Heart left ventricle (tissue), 13 donors: ENCODE data around the gene OSR1.

Experiments
- POLR2A ChIP-seq, 2 donors: fragments of 450-650 bp; IDR thresholded peaks; one replicate each; pipeline ENCODE4 v1.6.1; 2017; ENCODE audit warnings: antibody characterized with exemption in 2 of 2, mild to moderate bottlenecking in 2 of 2, moderate library complexity in 2 of 2
- TF ChIP-seq, protein P1 (sequence below), 12 donors: fragments of 200-600 bp; sonication (generic) in 4 of 12; IDR thresholded peaks; one replicate each; pipeline versions ENCODE4 v1.5.0 to v1.8.0; 2018 to 2022; ENCODE audit warnings: antibody characterized with exemption in 12 of 12, mild to moderate bottlenecking in 5 of 12
- donor health status: ischemic (EF 13 %, LVEDD 7.1; RV severe dilation, severe dysfunction).
- donor health status: DM: no; HTN: yes; CAD: no.
- donor health status: DM: no; HTN: no; CAD: no.
- donor health status: ischemic (EF 25% LVEDD 6.9; RV normal size, moderate dysfunction).
- donor health status: ischemic (EF 25% LVEDD 5.7; RV mildly dilated, moderate dysfunction).
- donor health status: ischemic (EF 35%, LVEDD 5.7; RV mildly dilated, moderate dysfunction).
- donor health status: nonischemic (EF 11% LVEDD 7.7; RV severe dilation, severe dysfunction).
- donor health status: DM: yes; HTN: yes; CAD: no.
- donor health status: PGD.
- donor health status: ischemic (EF 29% LVEDD 5.4; RV normal size, mild dysfunction).
- donor health status: nonischemic (EF 23%, LVEDD 6.1; RV moderate dilation, normal function).

DNA sequence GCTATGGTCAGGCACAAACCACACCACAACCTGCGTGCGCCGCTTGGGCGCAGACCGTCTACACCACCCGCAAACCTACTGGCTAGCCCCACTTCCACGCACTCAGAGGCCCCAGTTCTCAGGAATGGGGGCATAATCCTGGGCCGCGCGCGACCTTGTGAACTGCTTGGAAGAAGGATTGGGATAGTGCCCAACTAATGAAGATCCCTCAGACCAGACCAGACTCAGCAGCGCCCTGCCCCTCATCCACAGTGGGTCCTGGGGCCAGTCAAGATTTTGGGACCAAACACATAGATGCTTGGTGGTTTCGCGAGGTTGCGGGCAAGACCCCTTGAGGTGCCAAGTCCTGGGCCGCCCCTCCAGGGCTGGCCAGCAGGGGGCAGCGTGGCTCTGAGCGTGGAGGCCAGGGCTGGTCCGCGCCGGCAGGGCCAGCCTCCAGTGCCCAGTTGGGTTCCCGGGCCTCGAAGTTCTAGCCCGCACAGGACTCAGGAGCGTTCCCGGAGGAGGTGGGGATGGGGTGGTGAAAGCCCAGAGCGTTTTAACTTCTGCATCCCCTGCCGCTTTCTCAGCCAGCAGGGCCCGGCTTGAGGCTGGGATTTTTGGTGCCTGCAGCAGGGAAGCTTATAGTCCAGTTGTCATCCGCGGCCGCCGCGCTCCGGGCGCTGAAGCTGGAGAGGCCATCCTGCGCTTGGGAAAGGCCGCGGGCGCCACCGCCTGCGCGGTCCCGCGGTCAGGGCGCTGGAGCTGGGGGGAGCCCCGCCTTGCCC, 8.3 kb downstream of the OSR1 start:
- TF ChIP-seq, protein P1, sequence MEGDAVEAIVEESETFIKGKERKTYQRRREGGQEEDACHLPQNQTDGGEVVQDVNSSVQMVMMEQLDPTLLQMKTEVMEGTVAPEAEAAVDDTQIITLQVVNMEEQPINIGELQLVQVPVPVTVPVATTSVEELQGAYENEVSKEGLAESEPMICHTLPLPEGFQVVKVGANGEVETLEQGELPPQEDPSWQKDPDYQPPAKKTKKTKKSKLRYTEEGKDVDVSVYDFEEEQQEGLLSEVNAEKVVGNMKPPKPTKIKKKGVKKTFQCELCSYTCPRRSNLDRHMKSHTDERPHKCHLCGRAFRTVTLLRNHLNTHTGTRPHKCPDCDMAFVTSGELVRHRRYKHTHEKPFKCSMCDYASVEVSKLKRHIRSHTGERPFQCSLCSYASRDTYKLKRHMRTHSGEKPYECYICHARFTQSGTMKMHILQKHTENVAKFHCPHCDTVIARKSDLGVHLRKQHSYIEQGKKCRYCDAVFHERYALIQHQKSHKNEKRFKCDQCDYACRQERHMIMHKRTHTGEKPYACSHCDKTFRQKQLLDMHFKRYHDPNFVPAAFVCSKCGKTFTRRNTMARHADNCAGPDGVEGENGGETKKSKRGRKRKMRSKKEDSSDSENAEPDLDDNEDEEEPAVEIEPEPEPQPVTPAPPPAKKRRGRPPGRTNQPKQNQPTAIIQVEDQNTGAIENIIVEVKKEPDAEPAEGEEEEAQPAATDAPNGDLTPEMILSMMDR (IDR thresholded peaks at IDR 0.05), result peak; percentile 54 to 87 (median 76)
- TF ChIP-seq POLR2A (IDR thresholded peaks at IDR 0.05), result no peak
